HEK293T (cell line): ENCODE results near the gene RTTN.

Experiments
- ARNT ChIP-seq: fragments of 450-650 bp; IDR thresholded peaks from 2 replicates; pipeline ENCODE4 v1.6.1; 2017; ENCODE audit warnings: mild to moderate bottlenecking
- BHLHE40 ChIP-seq: fragments of 450-650 bp; IDR thresholded peaks from 2 replicates; pipeline ENCODE4 v1.6.1; 2016; ENCODE audit warnings: mild to moderate bottlenecking, moderate library complexity, borderline replicate concordance
- CTBP1 ChIP-seq: fragments of 450-650 bp; IDR thresholded peaks from 2 replicates; pipeline ENCODE4 v1.6.1; 2016; ENCODE audit warnings: borderline replicate concordance
- ELF4 ChIP-seq: fragments of 450-650 bp; IDR thresholded peaks from 2 replicates; pipeline ENCODE4 v1.6.1; 2017; ENCODE audit warnings: antibody characterized with exemption
- FOXA1 ChIP-seq: fragments of 450-650 bp; IDR thresholded peaks from 2 replicates; pipeline ENCODE4 v1.6.1; 2016; ENCODE audit warnings: mild to moderate bottlenecking
- FOXK2 ChIP-seq: fragments of 450-650 bp; IDR thresholded peaks from 2 replicates; pipeline ENCODE4 v1.6.1; 2016; ENCODE audit warnings: mild to moderate bottlenecking
- HDGF ChIP-seq: fragments of 450-650 bp; IDR thresholded peaks from 2 replicates; pipeline ENCODE4 v1.6.1; 2017; ENCODE audit warnings: antibody characterized with exemption, borderline replicate concordance
- L3MBTL2 ChIP-seq: fragments of 450-650 bp; conservative IDR thresholded peaks from 2 replicates; pipeline ENCODE4 v1.6.1; 2016; ENCODE audit warnings: mild to moderate bottlenecking
- SP1 ChIP-seq: fragments of 450-650 bp; IDR thresholded peaks from 2 replicates; pipeline ENCODE4 v1.6.1; 2017
- SUZ12 ChIP-seq: fragments of 450-650 bp; IDR thresholded peaks from 2 replicates; pipeline ENCODE4 v1.6.1; 2016; ENCODE audit warnings: mild to moderate bottlenecking
- TARDBP ChIP-seq: fragments of 450-650 bp; IDR thresholded peaks from 2 replicates; pipeline ENCODE4 v1.6.1; 2016
- ZNF384 ChIP-seq: fragments of 450-650 bp; IDR thresholded peaks from 2 replicates; pipeline ENCODE4 v1.6.1; 2016
- TF ChIP-seq, protein P1 (sequence below): fragments of 450-650 bp; IDR thresholded peaks from 2 replicates; pipeline ENCODE4 v1.6.1; 2016

DNA sequence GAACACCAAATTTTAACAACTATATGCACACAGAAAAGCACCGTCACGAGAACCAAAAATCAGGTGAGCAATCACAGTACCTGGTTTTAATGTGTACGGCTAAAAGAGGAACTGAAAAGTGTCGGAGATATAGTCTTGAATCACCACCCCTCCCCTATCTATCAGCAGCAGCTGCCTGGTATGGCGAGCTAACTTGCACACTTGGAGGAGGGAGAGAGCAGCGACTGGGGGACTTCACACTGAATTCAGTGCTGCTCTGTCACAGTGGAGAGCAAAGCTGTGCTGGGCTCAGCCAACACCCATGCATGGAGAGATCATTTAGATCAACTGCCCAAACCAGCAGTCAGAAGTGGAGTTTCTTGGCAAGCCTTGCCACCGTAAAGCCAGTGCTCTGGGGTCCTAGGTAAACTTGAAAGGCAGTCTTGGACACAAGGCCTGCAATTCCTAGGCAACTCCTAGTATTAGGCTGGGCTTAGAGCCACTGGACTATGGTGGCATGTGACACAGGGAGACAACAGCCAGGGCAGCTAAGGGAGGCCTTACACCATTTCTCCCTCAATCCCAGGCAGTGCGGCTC lies 168.6 kb downstream of the RTTN start:
- no peak for TF ChIP-seq FOXA1
- TF ChIP-seq TARDBP, result no peak
- TF ChIP-seq ELF4, result no peak
- TF ChIP-seq L3MBTL2, result no peak
- no peak for TF ChIP-seq ARNT
- TF ChIP-seq FOXK2, result no peak
- no peak for TF ChIP-seq CTBP1
- TF ChIP-seq BHLHE40, result no peak
- TF ChIP-seq, protein P1, sequence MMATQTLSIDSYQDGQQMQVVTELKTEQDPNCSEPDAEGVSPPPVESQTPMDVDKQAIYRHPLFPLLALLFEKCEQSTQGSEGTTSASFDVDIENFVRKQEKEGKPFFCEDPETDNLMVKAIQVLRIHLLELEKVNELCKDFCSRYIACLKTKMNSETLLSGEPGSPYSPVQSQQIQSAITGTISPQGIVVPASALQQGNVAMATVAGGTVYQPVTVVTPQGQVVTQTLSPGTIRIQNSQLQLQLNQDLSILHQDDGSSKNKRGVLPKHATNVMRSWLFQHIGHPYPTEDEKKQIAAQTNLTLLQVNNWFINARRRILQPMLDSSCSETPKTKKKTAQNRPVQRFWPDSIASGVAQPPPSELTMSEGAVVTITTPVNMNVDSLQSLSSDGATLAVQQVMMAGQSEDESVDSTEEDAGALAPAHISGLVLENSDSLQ, result no peak
- TF ChIP-seq SP1, result no peak
- no peak for TF ChIP-seq HDGF
- TF ChIP-seq ZNF384, result no peak
- no peak for TF ChIP-seq SUZ12
